ENCODE measurements around the gene DYNC2I2. TPM values are rescaled to one million over a fixed set of nuclear protein-coding genes. Genes with fewer than 3 reads are reported as not detected.
A peak's percentile ranks its signal among the peaks of the same experiment; 100 is the strongest.

DYNC2I2 gene
- 51.3 and 52.1 TPM in 2 replicates for total RNA-seq

DNA sequence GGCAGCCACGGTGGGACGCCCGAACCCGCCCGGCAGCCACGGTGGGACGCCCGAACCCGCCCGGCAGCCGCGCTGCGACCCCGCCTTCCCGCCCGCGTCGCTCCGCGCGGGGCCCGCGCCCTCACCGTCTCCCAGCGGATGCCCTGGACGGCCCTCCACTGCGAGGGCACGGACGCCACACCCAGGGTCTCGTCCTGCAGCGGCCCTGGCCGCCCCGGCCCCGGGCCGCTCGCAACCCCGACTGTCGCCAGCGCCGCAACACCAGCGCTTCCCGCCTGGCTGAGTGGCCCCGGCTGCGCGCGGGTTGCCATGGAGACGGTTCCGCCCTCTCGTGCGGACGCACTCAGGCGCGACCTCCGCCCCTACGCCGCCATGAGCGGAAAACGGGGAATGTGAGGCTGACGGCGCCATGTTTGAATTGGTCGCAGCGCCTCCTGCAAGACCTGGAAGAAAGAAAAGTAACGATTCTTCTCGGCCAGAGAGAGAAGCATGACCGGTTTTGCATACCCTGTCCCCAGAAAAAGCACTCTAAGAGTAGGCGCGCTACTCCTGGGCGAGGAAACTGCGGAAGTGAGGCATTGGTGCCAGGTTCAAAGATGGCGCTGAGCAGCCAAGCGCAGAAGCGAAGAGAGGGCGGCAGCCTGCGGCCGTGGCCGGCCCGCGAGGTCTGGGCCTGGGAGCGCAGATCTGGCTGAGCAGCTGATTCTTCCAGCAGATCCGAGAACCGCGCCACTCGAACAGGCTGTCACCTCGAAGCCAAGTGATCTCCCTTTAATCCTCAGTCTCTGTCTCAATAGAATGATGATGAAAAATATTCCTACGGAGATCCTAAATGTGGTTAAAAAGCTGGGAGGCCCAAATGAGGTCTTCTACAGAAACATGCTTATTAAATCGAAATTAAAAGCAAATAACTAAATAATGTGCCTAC lies at the start of gene DYNC2I2:
TSS of gene DYNC2I2 (minus strand) at position 432 of the 928 bp plus-strand sequence. CDS start at position 311, 121 bp downstream.
- Histone ChIP-seq H3K4me1 (ENCODE audit: insufficient read depth, low read length) (peaks cover 2% of the 10 kb centered on the region), H3K79me2 (ENCODE audit: insufficient read depth, low read length) (no peaks in the 10 kb centered on the region), H3K27ac (ENCODE audit: low read depth, low read length) (peak within 1 kb of the TSS; percentile 99), H2AFZ (ENCODE audit: low read length) (peak within 1 kb of the TSS; percentile 97), H3K36me3 (ENCODE audit: insufficient read depth, low read length) (no peaks in the 10 kb centered on the region), H4K20me1 (ENCODE audit: insufficient read depth, low read length) (no peaks in the 10 kb centered on the region), H3K4me3 (ENCODE audit: insufficient read depth, low read length) (peak within 1 kb of the TSS; percentile 93), H3K9me3 (ENCODE audit: low read depth, low read length) (no peaks in the 10 kb centered on the region), H3K27me3 (ENCODE audit: insufficient read depth, low read length) (no peaks in the 10 kb centered on the region), H3K4me2 (ENCODE audit: insufficient read depth, low read length) (peak within 1 kb of the TSS; percentile 97)
- TF ChIP-seq, protein P1, sequence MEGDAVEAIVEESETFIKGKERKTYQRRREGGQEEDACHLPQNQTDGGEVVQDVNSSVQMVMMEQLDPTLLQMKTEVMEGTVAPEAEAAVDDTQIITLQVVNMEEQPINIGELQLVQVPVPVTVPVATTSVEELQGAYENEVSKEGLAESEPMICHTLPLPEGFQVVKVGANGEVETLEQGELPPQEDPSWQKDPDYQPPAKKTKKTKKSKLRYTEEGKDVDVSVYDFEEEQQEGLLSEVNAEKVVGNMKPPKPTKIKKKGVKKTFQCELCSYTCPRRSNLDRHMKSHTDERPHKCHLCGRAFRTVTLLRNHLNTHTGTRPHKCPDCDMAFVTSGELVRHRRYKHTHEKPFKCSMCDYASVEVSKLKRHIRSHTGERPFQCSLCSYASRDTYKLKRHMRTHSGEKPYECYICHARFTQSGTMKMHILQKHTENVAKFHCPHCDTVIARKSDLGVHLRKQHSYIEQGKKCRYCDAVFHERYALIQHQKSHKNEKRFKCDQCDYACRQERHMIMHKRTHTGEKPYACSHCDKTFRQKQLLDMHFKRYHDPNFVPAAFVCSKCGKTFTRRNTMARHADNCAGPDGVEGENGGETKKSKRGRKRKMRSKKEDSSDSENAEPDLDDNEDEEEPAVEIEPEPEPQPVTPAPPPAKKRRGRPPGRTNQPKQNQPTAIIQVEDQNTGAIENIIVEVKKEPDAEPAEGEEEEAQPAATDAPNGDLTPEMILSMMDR (IDR thresholded peaks at IDR 0.05; ENCODE audit: extremely low read depth, low read depth, low read length), result no peak
- peak; percentile 100 for DNase-seq (ENCODE audit: insufficient read length, low spot score, missing footprints)

DNA sequence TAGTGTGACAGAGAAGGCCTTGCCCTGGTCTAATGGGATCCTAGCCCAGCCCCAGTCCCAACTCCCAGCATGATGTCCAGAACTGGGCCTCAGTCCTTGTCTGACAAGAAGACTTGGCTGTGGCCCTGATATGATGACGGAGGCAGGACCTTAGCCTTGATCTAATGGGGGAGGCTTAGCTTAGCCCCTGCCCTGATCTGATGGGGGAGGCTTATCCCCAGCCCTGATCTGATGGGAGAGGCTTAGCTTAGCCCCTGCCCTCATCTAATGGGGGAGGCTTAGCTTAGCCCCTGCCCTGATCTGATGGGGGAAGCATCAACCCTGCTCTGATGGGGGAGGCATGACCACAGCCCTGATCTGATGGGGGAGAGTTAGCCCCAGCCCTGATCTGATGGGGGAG lies 49.4 kb upstream of the DYNC2I2 start:
- no peaks in the 10 kb centered on the region for H3K36me3 ChIP-seq (ENCODE audit: insufficient read depth, low read length)
- no peaks in the 10 kb centered on the region for H3K27me3 ChIP-seq (ENCODE audit: insufficient read depth, low read length)
- no peak overlapping the region for H2AFZ ChIP-seq (ENCODE audit: low read length)
- H3K4me1 ChIP-seq (ENCODE audit: insufficient read depth, low read length), result no peaks in the 10 kb centered on the region
- H3K4me2 ChIP-seq (ENCODE audit: insufficient read depth, low read length), result no peak overlapping the region
- H3K4me3 ChIP-seq (ENCODE audit: insufficient read depth, low read length), result no peak overlapping the region
- no peak for DNase-seq (ENCODE audit: insufficient read length, low spot score, missing footprints)
- TF ChIP-seq, protein P1 (IDR thresholded peaks at IDR 0.05; ENCODE audit: extremely low read depth, low read depth, low read length), result no peak
- H3K27ac ChIP-seq (ENCODE audit: low read depth, low read length), result no peak overlapping the region
- H4K20me1 ChIP-seq (ENCODE audit: insufficient read depth, low read length), result no peaks in the 10 kb centered on the region
- H3K9me3 ChIP-seq (ENCODE audit: low read depth, low read length), result no peaks in the 10 kb centered on the region
- no peaks in the 10 kb centered on the region for H3K79me2 ChIP-seq (ENCODE audit: insufficient read depth, low read length)

DNA sequence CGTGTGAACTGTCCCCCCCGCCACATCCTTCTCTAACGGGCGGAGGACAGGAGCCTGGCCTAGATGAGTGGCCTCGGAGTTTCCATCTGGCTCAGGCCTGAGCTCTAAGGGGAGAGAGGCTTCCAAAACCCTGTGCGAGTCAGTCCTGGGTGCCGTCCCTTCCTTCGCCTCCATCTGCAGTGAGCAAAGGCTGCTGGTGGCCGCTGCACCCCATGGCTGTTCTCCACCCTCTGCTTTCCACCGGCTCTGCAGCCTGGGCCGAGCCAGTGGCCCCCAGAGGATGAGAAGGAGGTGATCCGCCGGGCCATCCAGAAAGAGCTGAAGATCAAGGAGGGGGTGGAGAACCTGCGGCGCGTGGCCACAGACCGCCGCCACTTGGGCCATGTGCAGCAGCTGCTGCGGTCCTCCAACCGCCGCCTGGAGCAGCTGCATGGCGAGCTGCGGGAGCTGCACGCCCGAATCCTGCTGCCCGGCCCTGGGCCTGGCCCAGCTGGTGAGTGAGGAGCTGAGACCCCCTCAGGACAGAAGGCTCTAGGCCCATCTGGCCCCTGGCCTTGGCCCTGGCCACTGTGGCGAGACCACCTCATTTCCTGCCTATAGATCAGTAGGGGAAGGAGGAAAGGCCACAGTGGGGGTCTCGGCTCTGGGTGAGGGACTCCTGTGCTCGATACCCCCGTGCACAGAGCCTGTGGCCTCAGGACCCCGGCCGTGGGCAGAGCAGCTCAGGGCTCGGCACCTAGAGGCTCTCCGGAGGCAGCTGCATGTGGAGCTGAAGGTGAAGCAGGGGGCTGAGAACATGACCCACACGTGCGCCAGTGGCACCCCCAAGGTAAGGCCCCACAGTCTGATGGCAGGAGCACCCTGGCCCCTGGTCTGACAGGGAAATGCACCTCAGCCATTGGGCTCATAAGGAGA lies 48.7 kb upstream of the DYNC2I2 start:
- peak; percentile 72 for DNase-seq (ENCODE audit: insufficient read length, low spot score, missing footprints)
- no peak overlapping the region for H3K27ac ChIP-seq (ENCODE audit: low read depth, low read length)

More for the DNA sequence above, 48.7 kb upstream of the DYNC2I2 start:
- H3K9me3 ChIP-seq (ENCODE audit: low read depth, low read length), result no peaks in the 10 kb centered on the region
- H3K4me1 ChIP-seq (ENCODE audit: insufficient read depth, low read length), result no peaks in the 10 kb centered on the region
- no peak overlapping the region for H3K4me2 ChIP-seq (ENCODE audit: insufficient read depth, low read length)
- H2AFZ ChIP-seq (ENCODE audit: low read length), result no peak overlapping the region
- H3K36me3 ChIP-seq (ENCODE audit: insufficient read depth, low read length), result no peaks in the 10 kb centered on the region
- TF ChIP-seq, protein P1 (IDR thresholded peaks at IDR 0.05; ENCODE audit: extremely low read depth, low read depth, low read length), result no peak
- H3K4me3 ChIP-seq (ENCODE audit: insufficient read depth, low read length), result no peak overlapping the region
- H3K27me3 ChIP-seq (ENCODE audit: insufficient read depth, low read length), result no peaks in the 10 kb centered on the region
- H4K20me1 ChIP-seq (ENCODE audit: insufficient read depth, low read length), result no peaks in the 10 kb centered on the region
- H3K79me2 ChIP-seq (ENCODE audit: insufficient read depth, low read length), result no peaks in the 10 kb centered on the region

Data from osteoblast (primary cell).